HUES6 (cell line): ENCODE results near the gene CDK14.

Experiments
- H3K27ac ChIP-seq: 2 replicates; pipeline ENCODE4 v1.7.0; 2013; ENCODE audit warnings: low read depth, mild to moderate bottlenecking, low read length, inconsistent platforms
- H3K27me3 ChIP-seq: 2 replicates; pipeline ENCODE4 v1.6.1; 2013; ENCODE audit warnings: low read length; ENCODE audit not compliant: control insufficient read depth, insufficient read depth
- H3K36me3 ChIP-seq: 2 replicates; pipeline ENCODE4 v1.6.1; 2013; ENCODE audit warnings: low read length; ENCODE audit not compliant: control insufficient read depth, insufficient read depth
- H3K4me1 ChIP-seq: 2 replicates; pipeline ENCODE4 v1.6.1; 2013; ENCODE audit warnings: low read length; ENCODE audit not compliant: control insufficient read depth, insufficient read depth
- H3K4me3 ChIP-seq: 2 replicates; pipeline ENCODE4 v1.5.1; 2013; ENCODE audit warnings: low read depth, low read length
- H3K9ac ChIP-seq: one replicate; pipeline ENCODE4 v1.6.1; 2013; ENCODE audit warnings: mild to moderate bottlenecking, low read length
- H3K9me3 ChIP-seq: 2 replicates; pipeline ENCODE4 v1.6.1; 2013; ENCODE audit warnings: low read depth, low read length; ENCODE audit not compliant: control insufficient read depth, insufficient read depth

Gene CDK14

GRCh38 chr7:91089382-91089963, 493.4 kb downstream of the CDK14 start:
- H3K36me3 ChIP-seq: no peaks in the 10 kb centered on the region
- no peak overlapping the region for H3K4me3 ChIP-seq
- no peaks in the 10 kb centered on the region for H3K27me3 ChIP-seq
- no peaks in the 10 kb centered on the region for H3K4me1 ChIP-seq
- no peaks in the 10 kb centered on the region for H3K9me3 ChIP-seq
- no peak overlapping the region for H3K9ac ChIP-seq
- H3K27ac ChIP-seq: no peak overlapping the region

DNA sequence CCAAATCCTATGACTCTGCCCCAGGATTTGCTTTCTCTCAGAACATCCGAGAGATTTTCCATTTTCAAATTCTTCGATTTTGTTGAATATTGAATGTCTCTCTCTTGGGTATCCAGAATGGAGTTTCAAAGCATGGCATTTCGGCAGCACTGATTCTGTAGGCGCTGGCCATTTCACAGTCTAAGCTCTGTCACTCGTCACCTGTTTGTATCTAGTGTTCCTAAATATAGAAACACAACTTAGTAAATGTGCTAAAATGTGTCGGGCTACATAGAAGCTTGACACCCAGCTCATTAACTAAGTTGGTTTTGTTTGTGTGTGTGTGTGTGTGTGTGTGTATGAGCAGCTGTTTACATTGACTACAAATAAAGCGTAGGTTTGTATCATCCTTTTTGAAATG, 494.6 kb downstream of the CDK14 start:
- no peaks in the 10 kb centered on the region for H3K9me3 ChIP-seq
- no peaks in the 10 kb centered on the region for H3K36me3 ChIP-seq
- H3K4me3 ChIP-seq: no peak overlapping the region
- H3K9ac ChIP-seq: no peak overlapping the region
- H3K27me3 ChIP-seq: no peaks in the 10 kb centered on the region
- no peak overlapping the region for H3K27ac ChIP-seq
- H3K4me1 ChIP-seq: no peaks in the 10 kb centered on the region

DNA sequence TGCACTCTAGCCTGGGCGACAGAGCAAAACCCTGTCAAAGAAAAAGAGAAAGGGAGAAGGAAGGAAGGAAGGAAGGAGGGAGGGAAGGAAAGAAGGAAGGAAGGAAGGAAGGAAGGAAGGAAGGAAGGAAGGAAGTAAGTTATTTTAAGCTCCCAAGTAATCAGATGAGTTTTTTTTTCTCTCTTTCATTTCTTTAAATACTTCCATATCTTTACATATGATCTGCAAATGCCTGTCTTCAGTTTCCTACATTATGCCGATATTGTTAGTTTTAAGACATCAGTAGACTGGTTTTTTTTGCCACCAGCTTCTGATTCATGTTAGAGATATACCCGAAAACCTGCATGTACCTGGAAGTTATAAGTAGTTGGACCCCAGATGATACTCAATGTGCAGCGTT, 495.5 kb downstream of the CDK14 start:
- Histone ChIP-seq H3K9me3 (no peaks in the 10 kb centered on the region), H3K9ac (no peak overlapping the region), H3K27ac (no peak overlapping the region), H3K4me3 (no peak overlapping the region), H3K36me3 (no peaks in the 10 kb centered on the region), H3K27me3 (no peaks in the 10 kb centered on the region), H3K4me1 (no peaks in the 10 kb centered on the region)

DNA sequence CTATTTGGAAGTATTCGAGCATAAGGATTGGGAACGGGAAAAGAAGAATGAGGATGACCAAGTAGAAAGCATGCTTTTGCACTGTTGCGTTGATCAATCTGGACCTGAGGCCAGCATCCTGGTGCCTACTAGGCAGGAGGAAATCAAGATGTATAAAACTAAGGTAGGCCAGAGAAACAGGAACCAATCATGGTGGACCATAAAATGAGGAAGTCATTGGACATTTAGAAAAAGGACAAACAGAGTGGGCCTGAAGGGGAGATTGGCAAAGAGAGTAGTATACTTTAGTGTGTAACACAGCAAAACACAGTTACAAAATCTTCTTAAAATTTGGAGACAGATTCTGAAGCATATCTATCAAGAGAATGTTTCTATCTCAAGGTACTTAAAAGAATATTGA, 497.1 kb downstream of the CDK14 start:
- H3K36me3 ChIP-seq: no peaks in the 10 kb centered on the region
- no peaks in the 10 kb centered on the region for H3K4me1 ChIP-seq
- H3K4me3 ChIP-seq: no peak overlapping the region
- H3K27me3 ChIP-seq: no peaks in the 10 kb centered on the region
- no peaks in the 10 kb centered on the region for H3K9me3 ChIP-seq
- no peak overlapping the region for H3K9ac ChIP-seq
- no peak overlapping the region for H3K27ac ChIP-seq

DNA sequence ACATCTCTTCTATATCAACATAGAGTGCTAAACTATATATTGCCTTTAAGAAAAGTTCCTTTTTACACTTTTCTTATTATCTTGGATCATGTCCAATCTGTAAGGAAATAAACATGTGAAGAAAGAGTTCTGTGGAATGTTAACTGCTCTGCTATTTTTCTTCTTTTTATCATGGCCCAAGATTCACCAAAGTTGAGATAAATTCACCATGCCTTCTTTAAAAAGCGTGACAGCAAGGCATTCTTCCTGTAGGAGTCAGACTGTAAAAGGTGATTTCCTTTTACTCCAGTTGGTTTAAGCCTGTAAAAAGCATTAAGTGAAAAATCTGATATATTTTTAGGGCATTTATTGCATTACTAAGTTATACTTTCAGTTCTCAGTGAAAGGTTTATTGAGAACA, 502.4 kb downstream of the CDK14 start:
- H3K4me1 ChIP-seq: no peaks in the 10 kb centered on the region
- no peak overlapping the region for H3K27ac ChIP-seq
- H3K36me3 ChIP-seq: no peaks in the 10 kb centered on the region
- no peak overlapping the region for H3K9ac ChIP-seq
- H3K27me3 ChIP-seq: no peaks in the 10 kb centered on the region
- H3K9me3 ChIP-seq: no peaks in the 10 kb centered on the region
- no peak overlapping the region for H3K4me3 ChIP-seq

DNA sequence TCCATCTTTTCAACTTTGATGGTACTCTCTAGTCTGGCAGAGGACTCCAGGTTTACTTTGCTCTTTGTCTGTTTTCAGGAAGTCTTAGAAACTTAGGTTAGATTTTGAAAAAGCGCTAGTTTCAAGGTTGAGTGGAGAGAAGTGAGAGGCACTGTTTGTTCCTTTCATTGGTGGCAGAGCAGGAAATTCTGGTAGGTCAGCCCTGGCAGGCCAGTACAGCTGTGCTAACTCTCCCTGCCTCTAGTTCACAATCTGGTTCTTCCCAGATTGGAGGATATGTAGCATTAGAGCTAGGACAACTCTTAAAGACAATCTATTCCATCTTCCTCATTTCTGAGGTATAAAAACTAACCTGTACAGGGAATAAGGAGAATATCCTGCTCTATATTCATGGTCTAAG, 507.2 kb downstream of the CDK14 start:
- no peaks in the 10 kb centered on the region for H3K27me3 ChIP-seq
- no peak overlapping the region for H3K9ac ChIP-seq
- H3K27ac ChIP-seq: no peak overlapping the region
- no peaks in the 10 kb centered on the region for H3K4me1 ChIP-seq
- H3K4me3 ChIP-seq: no peak overlapping the region
- H3K9me3 ChIP-seq: no peaks in the 10 kb centered on the region
- no peaks in the 10 kb centered on the region for H3K36me3 ChIP-seq

GRCh38 chr7:91107460-91107859, 511.3 kb downstream of the CDK14 start:
- H3K27ac ChIP-seq: no peak overlapping the region
- H3K9ac ChIP-seq: no peak overlapping the region
- no peaks in the 10 kb centered on the region for H3K27me3 ChIP-seq
- peaks cover under 1% of the 10 kb centered on the region; the same call in 1 of the 2 replicates for H3K36me3 ChIP-seq
- no peaks in the 10 kb centered on the region for H3K9me3 ChIP-seq
- no peaks in the 10 kb centered on the region for H3K4me1 ChIP-seq
- no peak overlapping the region for H3K4me3 ChIP-seq

GRCh38 chr7:91109200-91109599, 513.1 kb downstream of the CDK14 start:
- Histone ChIP-seq H3K27ac (no peak overlapping the region), H3K4me1 (no peaks in the 10 kb centered on the region), H3K36me3 (peaks cover 2% of the 10 kb centered on the region; the same call in 1 of the 2 replicates), H3K4me3 (no peak overlapping the region), H3K9ac (no peak overlapping the region), H3K27me3 (no peaks in the 10 kb centered on the region), H3K9me3 (no peaks in the 10 kb centered on the region)

DNA sequence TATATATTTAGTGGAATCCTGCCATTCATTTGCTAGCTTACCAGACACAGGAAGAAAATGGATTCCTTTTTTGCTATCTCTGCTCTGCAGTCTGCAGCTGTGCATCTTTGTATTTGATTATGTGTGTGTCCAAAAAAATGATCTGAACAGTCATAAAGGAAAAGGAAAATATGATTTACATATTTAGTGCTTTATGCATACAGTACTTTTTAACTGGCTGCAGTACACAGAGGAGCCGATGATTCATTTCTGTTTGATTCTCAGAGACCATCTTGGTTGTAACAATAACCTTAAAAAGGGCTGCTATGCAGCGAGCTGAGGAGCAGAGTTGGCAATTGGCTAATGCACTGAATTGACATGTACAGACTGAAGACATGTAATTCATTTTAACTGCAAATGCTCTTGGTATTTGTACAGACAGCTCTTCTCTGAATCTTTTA, 516.8 kb downstream of the CDK14 start:
- H3K4me1 ChIP-seq: no peaks in the 10 kb centered on the region
- no peak overlapping the region for H3K4me3 ChIP-seq
- peaks cover 2% of the 10 kb centered on the region; the same call in 1 of the 2 replicates for H3K36me3 ChIP-seq
- no peak overlapping the region for H3K27ac ChIP-seq
- H3K27me3 ChIP-seq: no peaks in the 10 kb centered on the region
- H3K9ac ChIP-seq: no peak overlapping the region
- no peaks in the 10 kb centered on the region for H3K9me3 ChIP-seq

GRCh38 chr7:91114232-91114631, 518.1 kb downstream of the CDK14 start:
- Histone ChIP-seq H3K9me3 (no peaks in the 10 kb centered on the region), H3K36me3 (peaks cover 2% of the 10 kb centered on the region; the same call in 1 of the 2 replicates), H3K9ac (no peak overlapping the region), H3K27ac (no peak overlapping the region), H3K4me1 (no peaks in the 10 kb centered on the region), H3K27me3 (no peaks in the 10 kb centered on the region), H3K4me3 (no peak overlapping the region)

- Histone ChIP-seq H3K9me3 (no peaks in the 10 kb centered on the region), H3K36me3 (no peaks in the 10 kb centered on the region), H3K27me3 (no peaks in the 10 kb centered on the region), H3K4me1 (peaks cover 16% of the 10 kb centered on the region), H3K9ac (no peak overlapping the region), H3K4me3 (no peak overlapping the region), H3K27ac (no peak overlapping the region)
Measured at GRCh38 chr7:91126762-91127161, 530.6 kb downstream of the CDK14 start.

DNA sequence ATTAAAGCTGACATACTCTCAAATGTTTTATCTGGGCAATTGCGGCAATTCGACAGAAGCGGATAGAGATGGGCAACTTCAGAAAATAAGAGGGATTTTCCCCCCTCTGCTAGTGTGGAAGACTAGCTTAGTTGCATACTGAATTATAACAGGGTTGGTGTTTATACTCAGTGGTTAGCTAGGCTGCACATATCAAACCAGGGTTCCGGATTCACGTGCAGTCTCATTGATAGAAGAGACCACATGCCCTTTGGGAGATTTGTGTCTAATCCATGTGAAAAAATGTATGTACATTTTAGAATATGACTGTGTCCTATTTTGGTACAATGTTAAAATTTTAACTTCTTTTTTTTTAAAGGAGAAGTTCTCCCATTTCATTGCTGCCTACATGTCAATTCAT, 531.2 kb downstream of the CDK14 start:
- Histone ChIP-seq H3K27me3 (no peaks in the 10 kb centered on the region), H3K36me3 (no peaks in the 10 kb centered on the region), H3K4me3 (no peak overlapping the region), H3K27ac (no peak overlapping the region), H3K9me3 (no peaks in the 10 kb centered on the region), H3K4me1 (peaks cover 16% of the 10 kb centered on the region), H3K9ac (no peak overlapping the region)
